Activated CD8-positive, alpha-beta memory T cell treated with anti-CD3 and anti-CD28 coated beads, Interleukin-2, amount 50 U/mL, for 1 hour (primary cell): ENCODE measurements around the gene LMBR1L.

Experiments used
- DNase-seq: peaks from one replicate; pipeline ENCODE4 v3.0.0-alpha.2; 2020; ENCODE audit errors: extremely low read depth

LMBR1L gene

DNA sequence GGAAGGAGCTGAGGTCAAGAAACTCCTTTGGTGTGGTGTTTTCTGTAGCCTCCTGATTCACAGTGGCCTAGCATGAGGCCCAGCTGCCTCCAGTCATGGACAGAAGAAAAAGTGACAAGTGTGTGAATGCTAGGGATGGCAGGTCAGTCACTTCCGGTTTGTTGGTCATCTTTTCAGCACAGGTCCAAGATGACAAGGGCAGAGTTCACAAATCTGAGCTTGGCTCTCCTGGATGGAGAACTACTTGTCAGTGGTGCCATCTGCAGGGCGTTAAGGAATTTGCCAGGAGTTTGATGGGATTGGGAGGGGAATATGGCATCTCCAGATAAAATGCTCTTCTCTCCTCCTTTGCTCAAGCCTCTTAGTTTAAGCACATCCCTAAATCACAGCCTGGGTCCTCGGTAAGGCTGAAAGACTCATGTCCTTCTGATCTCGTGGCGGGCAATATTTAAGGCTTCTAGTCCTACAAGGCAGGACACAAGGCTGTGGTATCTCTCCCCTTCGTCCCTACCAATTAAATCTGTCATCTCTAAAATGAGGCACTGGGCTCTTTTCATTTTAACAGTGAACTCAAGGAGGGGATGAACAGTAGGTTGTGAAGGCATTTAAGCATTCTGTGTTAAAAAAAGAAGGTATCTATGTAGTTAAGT is 10.5 kb upstream of the LMBR1L start:
- DNase-seq = no peak

DNA sequence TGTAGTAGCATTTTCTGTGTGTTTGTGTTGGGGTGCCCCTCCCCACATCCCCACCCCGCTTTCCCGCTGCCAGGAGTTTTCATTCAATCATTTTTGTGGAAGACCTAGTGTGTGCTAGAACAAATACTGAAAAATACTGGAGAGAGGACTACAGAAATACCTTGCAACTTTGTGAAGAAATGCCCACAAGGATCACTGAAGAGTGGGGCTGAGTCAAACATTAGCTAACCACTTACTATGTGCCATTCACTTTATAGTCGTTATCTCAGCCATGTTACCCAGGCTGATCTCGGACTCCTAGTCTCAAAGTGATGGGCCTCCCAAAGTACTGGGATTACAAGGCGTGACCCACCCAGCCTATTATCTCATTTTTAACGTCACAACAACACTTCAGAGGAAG is 559 bp upstream of the LMBR1L start:
- DNase-seq = no peak

DNA sequence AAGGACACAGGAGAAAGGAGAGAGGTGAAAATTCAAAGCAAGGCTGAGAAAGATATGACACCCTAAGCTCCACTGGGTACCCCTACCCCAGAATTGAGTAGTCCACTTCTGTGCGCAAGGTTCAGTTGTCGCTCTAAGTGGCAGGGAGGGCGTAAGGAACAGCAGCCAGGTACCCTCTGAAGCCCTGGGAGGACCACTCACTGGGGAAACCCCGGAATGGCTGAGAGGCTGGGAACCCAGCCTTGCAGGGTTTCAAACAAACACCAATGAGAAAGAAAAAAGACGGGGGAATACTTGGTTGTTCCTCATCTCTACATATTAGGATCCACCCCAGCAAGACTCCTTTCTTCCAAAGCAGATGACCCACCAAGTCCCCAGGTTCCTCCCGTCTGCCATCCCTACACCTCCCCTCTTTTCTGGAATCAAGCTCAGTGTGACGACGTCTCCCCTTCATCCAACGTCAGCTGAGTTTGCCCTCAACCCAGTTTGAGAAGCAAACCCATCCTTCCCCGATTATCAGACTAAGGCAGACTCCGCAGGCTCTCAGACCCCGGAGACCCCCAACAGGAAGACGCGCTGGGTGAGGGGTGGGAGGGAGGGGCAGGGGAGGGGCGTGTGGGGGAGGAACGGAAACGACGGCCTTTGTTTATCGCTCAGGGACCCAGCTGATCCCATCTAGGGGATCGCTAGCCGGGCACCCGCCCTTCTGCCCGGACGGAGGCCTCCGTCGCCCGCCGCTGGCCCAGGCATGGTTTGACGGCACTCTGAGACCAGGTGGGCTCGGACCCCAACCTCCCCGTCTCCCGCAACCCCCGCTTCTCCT is 795 bp downstream of the LMBR1L start:
- DNase-seq = no peak

DNA sequence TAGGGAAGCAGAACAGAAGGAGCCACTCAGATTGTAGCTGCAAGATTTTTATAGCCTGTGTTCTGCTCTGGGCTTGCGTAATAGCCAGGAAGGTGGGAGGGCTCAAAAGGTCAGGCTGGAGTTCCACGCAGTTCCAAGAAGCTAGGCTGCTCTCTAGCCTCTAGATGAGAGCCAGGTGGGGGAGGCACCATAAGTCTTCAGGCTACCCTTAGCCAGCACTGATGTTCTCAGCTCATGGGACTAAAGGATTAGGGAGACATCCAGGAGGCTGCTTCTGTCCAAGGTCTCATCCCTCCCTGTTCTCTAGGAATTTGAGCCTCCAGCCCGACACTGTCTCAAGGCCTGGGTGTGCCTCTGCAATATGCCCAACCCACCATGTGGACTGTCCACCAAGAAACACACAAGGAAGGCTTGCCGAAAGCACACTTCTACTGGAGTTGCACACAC is 1.7 kb downstream of the LMBR1L start:
- no peak for DNase-seq

GRCh38 chr12:49105504-49106084 is 5.1 kb downstream of the LMBR1L start:
- no peak for DNase-seq

DNA sequence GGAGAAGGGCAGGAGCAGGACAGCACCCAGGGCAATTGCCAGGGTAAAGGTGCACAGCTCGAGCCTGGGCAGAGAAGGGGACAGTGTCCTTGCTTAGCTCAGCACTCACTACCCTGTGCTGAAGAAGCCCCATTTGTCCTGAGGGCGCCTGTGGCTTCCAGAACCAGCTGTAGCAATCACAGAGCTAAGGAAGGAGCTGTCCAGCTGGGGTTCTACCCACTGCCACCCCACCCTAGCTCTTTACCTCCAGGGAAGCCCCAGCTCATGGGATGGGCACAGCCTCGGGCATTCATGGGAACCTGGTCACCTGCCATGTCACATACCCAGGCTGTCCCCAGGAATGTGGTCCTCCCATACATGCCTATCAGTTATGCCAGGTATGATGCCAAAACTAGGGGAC is 5.8 kb downstream of the LMBR1L start:
- no peak for DNase-seq

- DNase-seq = no peak
Measured at GRCh38 chr12:49100380-49100779, 10.3 kb downstream of the LMBR1L start.

- no peak for DNase-seq
Measured at GRCh38 chr12:49098703-49099102, 11.9 kb downstream of the LMBR1L start.

GRCh38 chr12:49098035-49098451 is 12.6 kb downstream of the LMBR1L start:
- no peak for DNase-seq

GRCh38 chr12:49097381-49097780 is 13.3 kb downstream of the LMBR1L start:
- DNase-seq = no peak

GRCh38 chr12:49094975-49095365 is 15.7 kb downstream of the LMBR1L start:
- DNase-seq = no peak

DNA sequence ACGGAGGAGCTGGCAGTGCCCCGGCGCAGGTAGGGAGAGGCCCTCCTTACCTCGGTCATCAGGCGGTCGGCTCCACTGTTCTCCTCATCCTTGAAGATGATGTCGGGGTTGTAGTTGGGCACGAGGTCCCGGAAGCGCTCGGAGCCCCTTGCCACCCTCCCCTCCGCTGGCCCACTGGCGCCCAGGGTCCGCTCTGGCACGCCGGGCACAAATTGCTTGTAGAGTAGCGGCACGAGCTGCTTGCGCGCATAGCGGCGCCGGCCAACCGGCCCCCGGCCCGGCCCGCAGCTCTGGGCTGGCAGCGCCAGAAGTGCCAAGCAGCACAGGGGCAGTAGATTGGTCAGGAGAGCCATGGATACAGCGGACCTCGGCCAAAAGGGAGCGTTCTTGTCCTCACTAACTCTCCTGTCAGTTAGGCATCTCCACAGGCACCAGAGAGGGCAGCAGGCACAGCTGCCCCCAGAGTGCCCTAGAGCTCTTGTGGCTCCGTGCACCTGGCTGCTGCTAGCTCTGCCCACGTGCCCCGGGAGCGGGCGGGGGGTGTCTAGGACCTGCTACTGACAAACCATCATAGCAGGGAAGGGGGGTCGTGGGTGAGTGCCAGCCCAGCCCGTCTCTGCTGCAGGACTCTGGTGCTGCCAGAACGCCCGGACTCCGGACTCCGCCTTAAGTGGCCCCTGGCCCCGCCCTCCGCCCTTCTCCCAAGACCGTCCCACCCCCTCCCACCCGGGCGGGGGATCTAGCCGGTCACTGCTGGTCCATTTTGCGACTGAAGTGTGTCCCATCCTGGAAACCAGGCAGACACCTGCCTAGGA is 16.3 kb downstream of the LMBR1L start, which contains the start of gene DHH:
TSS of gene DHH (minus strand) at position 642 of the 815 bp plus-strand sequence. CDS start at position 353, 289 bp downstream.
- no peak for DNase-seq

DNA sequence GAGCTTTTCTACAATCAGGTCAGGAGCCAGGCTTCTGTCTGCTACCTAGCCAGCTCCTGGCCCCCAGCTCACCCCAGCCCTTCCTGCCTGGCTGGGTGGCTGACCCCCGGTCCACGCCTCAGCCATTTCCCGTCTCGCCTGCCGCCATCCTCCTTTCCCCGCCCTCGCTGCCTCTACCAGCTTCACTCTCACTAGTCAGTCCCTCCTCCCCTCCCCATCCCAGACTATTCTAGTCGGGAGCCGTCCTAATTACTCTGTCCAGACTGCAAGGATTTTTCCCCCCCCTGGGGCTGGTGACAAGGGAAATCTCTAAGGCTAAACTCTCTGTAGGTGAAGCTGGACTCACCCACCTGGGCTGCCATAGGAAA is 16.9 kb downstream of the LMBR1L start:
- DNase-seq = no peak

- no peak for DNase-seq
Measured at GRCh38 chr12:49092816-49093406, 17.7 kb downstream of the LMBR1L start.

- no peak for DNase-seq
Measured at GRCh38 chr12:49092086-49092815, 18.4 kb downstream of the LMBR1L start.

- DNase-seq = no peak
Measured at GRCh38 chr12:49091836-49092085, 18.9 kb downstream of the LMBR1L start.

DNA sequence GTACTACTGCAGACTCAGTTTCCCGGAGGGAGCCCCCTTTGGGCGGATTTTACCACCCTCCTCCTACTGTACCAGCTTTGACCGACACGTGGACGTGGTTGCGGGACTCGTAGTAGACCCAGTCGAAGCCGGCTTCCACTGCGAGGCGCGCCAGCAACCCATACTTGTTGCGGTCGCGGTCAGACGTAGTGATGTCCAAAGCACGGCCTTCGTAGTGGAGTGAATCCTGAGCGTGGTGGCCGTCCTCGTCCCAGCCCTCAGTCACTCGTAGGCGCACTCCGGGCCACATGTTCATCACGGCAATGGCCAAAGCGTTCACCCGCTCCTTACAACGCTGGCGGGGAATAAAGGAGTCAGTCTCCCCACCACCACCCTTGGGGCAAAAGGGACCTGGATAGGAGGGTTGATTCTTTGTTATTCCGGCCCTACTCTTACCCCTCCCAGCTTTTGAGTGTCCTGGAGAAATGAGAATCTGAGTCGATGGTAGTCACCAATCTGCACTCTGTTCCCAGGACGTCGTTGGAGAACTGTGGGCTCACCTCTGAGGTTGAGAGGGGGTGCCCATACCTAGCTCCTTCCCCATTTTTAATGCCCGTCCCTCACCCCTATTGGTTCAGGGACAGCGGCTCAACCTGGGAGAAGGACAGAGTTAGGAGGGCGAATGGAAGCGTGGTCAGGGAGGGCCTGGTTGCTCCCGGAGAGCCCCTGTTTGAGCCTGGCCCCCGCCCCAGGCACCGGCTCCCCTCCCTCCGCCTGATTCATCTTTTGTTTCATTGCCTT is 19.4 kb downstream of the LMBR1L start:
- DNase-seq = no peak

GRCh38 chr12:49089821-49090773 is 20.6 kb downstream of the LMBR1L start:
- no peak for DNase-seq

DNA sequence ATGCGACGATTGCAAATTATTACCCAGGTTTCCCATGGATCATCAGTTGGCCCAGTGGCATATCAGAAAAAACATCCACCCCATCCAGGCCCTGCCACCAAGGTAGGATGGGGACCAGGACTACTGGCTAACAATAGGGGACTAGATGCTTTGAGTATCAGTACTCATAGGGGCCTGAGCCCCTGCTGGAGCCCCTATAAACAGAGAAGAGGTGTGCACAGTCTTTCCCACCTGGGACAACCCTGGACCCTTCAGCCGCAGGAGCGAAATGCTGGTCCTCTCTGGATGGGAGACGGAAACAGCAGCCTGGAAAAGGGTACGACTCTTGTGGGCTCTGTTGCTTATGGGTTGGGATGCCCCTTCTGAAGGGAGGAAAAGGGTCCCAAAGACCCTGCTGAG is 21.7 kb downstream of the LMBR1L start:
- no peak for DNase-seq
